Brain microvascular endothelial cell (primary cell): Measurements from ENCODE around the gene DACT3.

Experiments
- DNase-seq: peaks from one replicate; pipeline ENCODE4 v3.0.0-alpha.2; 2020
- H3K27ac ChIP-seq: fragments of 250-450 bp; sonication (Bioruptor Pico); 2 replicates; pipeline ENCODE4 v1.5.1; 2020; ENCODE audit warnings: mild to moderate bottlenecking, moderate library complexity
- H3K27me3 ChIP-seq: fragments of 250-450 bp; sonication (Bioruptor Pico); replicated peaks from 2 replicates; pipeline ENCODE4 v1.5.1; 2020; ENCODE audit warnings: mild to moderate bottlenecking
- H3K36me3 ChIP-seq: fragments of 250-450 bp; sonication (Bioruptor Pico); replicated peaks from 2 replicates; pipeline ENCODE4 v1.5.1; 2020; ENCODE audit warnings: mild to moderate bottlenecking
- H3K4me3 ChIP-seq: 2 replicates; pipeline ENCODE4 v1.5.1; 2011; ENCODE audit warnings: low read depth, mild to moderate bottlenecking, control low read depth, low read length, moderate library complexity
- CTCF ChIP-seq: IDR thresholded peaks from 2 replicates; pipeline ENCODE4 v1.5.1; 2011; ENCODE audit warnings: low read depth, mild to moderate bottlenecking, moderate library complexity, low read length, control low read depth, inconsistent platforms; ENCODE audit errors: missing control alignments
- in situ Hi-C: cut with HindIII; loops from 2 replicates; pipeline ENCODE4 v1.10.0; 2017; ENCODE audit warnings: low sequenced_read_pairs, low pct_ligation_motif_present

Gene DACT3

GRCh38 chr19:46661735-46662592 lies 982 bp upstream of the DACT3 start:
- DNase-seq = peak; percentile 88
- Histone ChIP-seq H3K27ac (peak overlapping the region; percentile 10), H3K4me3 (peak overlapping the region; percentile 49), H3K36me3 (no peaks in the 10 kb centered on the region), H3K27me3 (no peaks in the 10 kb centered on the region)
- TF ChIP-seq CTCF = peak; percentile 97
- in situ Hi-C loops = no loop called here

GRCh38 chr19:46660551-46661019 lies 397 bp downstream of the DACT3 start:
- no peaks in the 10 kb centered on the region for H3K36me3 ChIP-seq
- no peak for TF ChIP-seq CTCF
- no peak overlapping the region for H3K27ac ChIP-seq
- H3K4me3 ChIP-seq = peak overlapping the region; percentile 52
- no peaks in the 10 kb centered on the region for H3K27me3 ChIP-seq
- in situ Hi-C loops = no loop called here
- DNase-seq = no peak

DNA sequence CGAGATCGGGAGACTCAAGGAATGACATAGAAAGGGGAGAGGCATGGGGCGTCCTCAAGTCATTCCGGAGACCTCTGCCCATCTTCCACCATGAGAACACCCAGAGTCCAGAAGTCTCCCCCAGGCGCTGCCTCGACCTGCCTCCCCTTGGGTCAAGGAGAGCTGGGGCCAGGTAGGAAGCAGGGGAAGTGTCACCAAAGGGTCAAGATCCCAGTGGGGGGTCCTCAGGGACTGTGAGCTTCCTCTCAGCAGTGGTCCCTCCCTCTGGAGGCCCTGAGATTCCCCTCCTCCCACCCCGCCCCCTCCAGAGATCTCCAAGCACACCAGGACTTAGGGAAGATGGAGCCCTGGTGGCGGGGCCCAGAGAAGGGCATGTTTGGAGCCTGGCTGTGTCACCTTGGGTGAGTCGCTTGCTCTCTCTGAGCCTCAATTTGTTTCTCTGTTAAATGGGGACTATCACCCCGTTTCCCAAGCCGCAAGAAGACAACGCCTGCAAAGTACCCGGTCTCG lies 919 bp downstream of the DACT3 start:
- no peaks in the 10 kb centered on the region for H3K27me3 ChIP-seq
- no peak overlapping the region for H3K27ac ChIP-seq
- H3K36me3 ChIP-seq = no peaks in the 10 kb centered on the region
- TF ChIP-seq CTCF = no peak
- in situ Hi-C loops = no loop called here
- no peak for DNase-seq
- H3K4me3 ChIP-seq = peak overlapping the region; percentile 52

DNA sequence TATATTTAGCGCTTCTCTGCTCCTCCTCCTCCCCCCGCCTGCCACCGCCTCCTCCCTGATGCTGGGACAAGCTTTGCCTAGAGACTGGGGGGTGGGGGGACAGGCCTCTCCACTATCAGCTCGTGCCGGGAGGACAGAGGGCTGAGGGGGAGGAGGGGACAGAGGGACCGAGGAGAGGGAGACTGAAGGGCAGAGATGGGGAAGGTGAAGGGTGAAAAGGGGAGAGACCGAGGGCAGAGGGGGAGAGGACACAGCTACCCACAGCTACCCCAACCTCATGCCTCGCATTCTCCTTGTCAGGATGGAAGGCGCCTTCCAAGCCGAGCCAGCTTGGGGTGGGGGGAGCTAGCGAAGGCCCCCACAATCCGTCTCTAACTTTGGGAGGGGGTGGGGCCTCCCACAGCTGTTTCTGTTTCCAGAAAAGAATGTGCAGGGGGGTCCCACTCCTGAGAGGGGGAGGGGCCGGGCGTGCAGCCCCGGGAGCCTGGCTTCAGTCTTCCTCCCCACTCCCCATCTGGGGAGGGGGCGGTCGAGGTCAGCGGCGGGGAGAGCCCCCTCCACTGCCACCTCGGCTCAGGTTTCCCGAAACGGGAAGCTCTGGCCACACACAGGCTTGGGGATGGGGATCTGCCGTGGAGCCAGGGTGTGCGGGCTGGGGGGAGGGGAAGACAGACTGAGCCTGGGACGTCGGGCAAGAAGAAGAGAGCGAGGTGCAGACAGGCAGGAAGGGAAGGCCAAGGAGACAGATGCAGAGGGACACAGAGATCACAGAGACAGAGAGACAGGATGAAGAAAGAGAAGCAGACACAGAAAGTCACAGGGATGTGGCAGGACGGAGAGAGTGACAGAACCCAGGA lies 1.6 kb downstream of the DACT3 start:
- H3K4me3 ChIP-seq = peak overlapping the region; percentile 29
- no peaks in the 10 kb centered on the region for H3K36me3 ChIP-seq
- in situ Hi-C loops = no loop called here
- TF ChIP-seq CTCF = no peak
- DNase-seq = no peak
- H3K27me3 ChIP-seq = no peaks in the 10 kb centered on the region
- no peak overlapping the region for H3K27ac ChIP-seq

DNA sequence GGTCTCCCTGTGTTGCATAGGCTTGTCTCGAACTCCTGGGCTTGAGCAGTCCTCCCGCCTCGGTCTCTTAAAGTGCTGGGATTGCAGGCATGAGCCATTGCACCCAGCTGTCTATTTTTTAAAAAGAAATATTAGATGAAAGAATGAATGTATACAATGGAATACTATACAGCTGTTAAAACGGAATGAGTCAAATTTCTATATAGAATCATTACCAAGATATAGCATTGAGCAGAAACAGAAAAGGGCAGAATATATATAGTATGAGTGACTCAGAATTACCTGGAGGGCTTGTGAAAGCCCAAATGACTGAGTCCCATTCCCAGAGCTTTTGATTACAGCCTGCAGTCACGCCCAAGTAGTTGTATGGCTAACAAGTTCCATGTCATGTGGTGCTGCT lies 4.4 kb downstream of the DACT3 start:
- Histone ChIP-seq H3K36me3 (no peaks in the 10 kb centered on the region), H3K27ac (no peak overlapping the region), H3K27me3 (no peaks in the 10 kb centered on the region), H3K4me3 (no peak overlapping the region)
- no peak for DNase-seq
- TF ChIP-seq CTCF = no peak
- in situ Hi-C loops = no loop called here
